Calu3 (cell line): ENCODE results near the gene SMPD3. TPM values are rescaled to one million over a fixed set of nuclear protein-coding genes. Genes with fewer than 3 reads are reported as not detected.

ENCODE experiments used
- BruUV-seq: library from RNA; stranded (reverse); fragments of 400-500 nt; replicated peaks from 2 replicates; lab custom pipeline; 2021; lab: Mats Ljungman, UMichigan
- CTCF ChIA-PET: fragments of 300-600 bp; sonication (Branson Sonifier 250); formaldehyde crosslinking; loops from one replicate; lab custom pipeline; 2022; ENCODE audit warnings: antibody characterized with exemption; lab: Charles Lee
- DNase-seq: peaks from one replicate; pipeline ENCODE4 v3.0.0; 2022
- H3K27ac Mint-ChIP-seq: one replicate; pipeline ENCODE4 v1.8.0; 2022; ENCODE audit warnings: mixed read lengths; ENCODE audit not compliant: unreplicated experiment
- H3K27me3 Mint-ChIP-seq: one replicate; pipeline ENCODE4 v1.8.0; 2022; ENCODE audit warnings: mixed read lengths; ENCODE audit not compliant: unreplicated experiment
- H3K36me3 Mint-ChIP-seq: one replicate; pipeline ENCODE4 v1.8.0; 2022; ENCODE audit warnings: mild to moderate bottlenecking, moderate library complexity, mixed read lengths; ENCODE audit not compliant: insufficient read depth, unreplicated experiment
- H3K4me1 Mint-ChIP-seq: one replicate; pipeline ENCODE4 v1.8.0; 2022; ENCODE audit warnings: mild to moderate bottlenecking, low read depth, mixed read lengths; ENCODE audit not compliant: unreplicated experiment
- H3K4me3 Mint-ChIP-seq: one replicate; pipeline ENCODE4 v1.8.0; 2022; ENCODE audit warnings: mild to moderate bottlenecking, low read depth, moderate library complexity, mixed read lengths; ENCODE audit not compliant: unreplicated experiment
- H3K9me3 Mint-ChIP-seq: one replicate; pipeline ENCODE4 v1.8.0; 2022; ENCODE audit warnings: low read depth, mixed read lengths; ENCODE audit not compliant: unreplicated experiment
- CTCF ChIP-seq: fragments of 200-600 bp; IDR thresholded peaks from one replicate; pipeline ENCODE4 v1.8.0; 2022; ENCODE audit warnings: antibody characterized with exemption; ENCODE audit not compliant: unreplicated experiment
- intact Hi-C: fragments of 100-400 bp; cut with micrococcal nuclease; formaldehyde crosslinking; loops from one replicate; pipeline ENCODE4 v1.10.0; 2022; ENCODE audit not compliant: unreplicated experiment
- total RNA-seq: library from RNA; stranded (reverse); gene quantifications from 2 replicates; pipeline ENCODE4 v1.2.3, GENCODE V29; 2022

SMPD3 gene
- total RNA-seq, 1 experiment from 2014 or later = 0.42 TPM

- Mint-ChIP-seq H3K36me3 (no peaks in the 10 kb centered on the region), H3K9me3 (no peaks in the 10 kb centered on the region), H3K4me1 (peaks cover 8% of the 10 kb centered on the region), H3K27ac (no peak overlapping the region), H3K27me3 (peaks cover 74% of the 10 kb centered on the region), H3K4me3 (no peak overlapping the region)
- CTCF ChIA-PET = no interaction called here
- intact Hi-C loops = no loop called here
- no peak for TF ChIP-seq CTCF
- no TSS peak for BruUV-seq
- DNase-seq = no peak
These were observed 15.6 kb upstream of the SMPD3 start for GRCh38 chr16:68463904-68464303.

GRCh38 chr16:68460067-68460466 lies 11.8 kb upstream of the SMPD3 start:
- Mint-ChIP-seq H3K4me1 (no peaks in the 10 kb centered on the region), H3K27me3 (peaks cover 75% of the 10 kb centered on the region), H3K27ac (no peak overlapping the region), H3K36me3 (no peaks in the 10 kb centered on the region), H3K4me3 (no peak overlapping the region), H3K9me3 (no peaks in the 10 kb centered on the region)
- CTCF ChIA-PET = no interaction called here
- TF ChIP-seq CTCF = no peak
- no TSS peak for BruUV-seq
- DNase-seq = no peak
- intact Hi-C loops = no loop called here

GRCh38 chr16:68459457-68459856 lies 11.1 kb upstream of the SMPD3 start:
- intact Hi-C loops = no loop called here
- Mint-ChIP-seq H3K4me3 (no peak overlapping the region), H3K36me3 (no peaks in the 10 kb centered on the region), H3K27ac (no peak overlapping the region), H3K27me3 (peaks cover 70% of the 10 kb centered on the region), H3K9me3 (no peaks in the 10 kb centered on the region), H3K4me1 (no peaks in the 10 kb centered on the region)
- CTCF ChIA-PET = no interaction called here
- no peak for DNase-seq
- TF ChIP-seq CTCF = no peak
- no TSS peak for BruUV-seq

- CTCF ChIA-PET = no interaction called here
- Mint-ChIP-seq H3K36me3 (no peaks in the 10 kb centered on the region), H3K9me3 (no peaks in the 10 kb centered on the region), H3K4me1 (no peaks in the 10 kb centered on the region), H3K4me3 (no peak overlapping the region), H3K27ac (no peak overlapping the region), H3K27me3 (peaks cover 61% of the 10 kb centered on the region)
- intact Hi-C loops = no loop called here
- no peak for TF ChIP-seq CTCF
- DNase-seq = no peak
- no TSS peak for BruUV-seq
These were observed 10.2 kb upstream of the SMPD3 start for GRCh38 chr16:68458551-68458950.
